GM12874 (cell line): ENCODE data around the gene KANSL2.

Experiments used
- TF ChIP-seq, protein P1 (sequence below): IDR thresholded peaks from 2 replicates; pipeline ENCODE4 v1.5.1; 2011; ENCODE audit warnings: low read depth, mild to moderate bottlenecking, control low read depth, low read length, moderate library complexity; ENCODE audit not compliant: insufficient read depth

Gene KANSL2

GRCh38 chr12:48678551-48679185 lies 3.4 kb downstream of the KANSL2 start:
- TF ChIP-seq, protein P1, sequence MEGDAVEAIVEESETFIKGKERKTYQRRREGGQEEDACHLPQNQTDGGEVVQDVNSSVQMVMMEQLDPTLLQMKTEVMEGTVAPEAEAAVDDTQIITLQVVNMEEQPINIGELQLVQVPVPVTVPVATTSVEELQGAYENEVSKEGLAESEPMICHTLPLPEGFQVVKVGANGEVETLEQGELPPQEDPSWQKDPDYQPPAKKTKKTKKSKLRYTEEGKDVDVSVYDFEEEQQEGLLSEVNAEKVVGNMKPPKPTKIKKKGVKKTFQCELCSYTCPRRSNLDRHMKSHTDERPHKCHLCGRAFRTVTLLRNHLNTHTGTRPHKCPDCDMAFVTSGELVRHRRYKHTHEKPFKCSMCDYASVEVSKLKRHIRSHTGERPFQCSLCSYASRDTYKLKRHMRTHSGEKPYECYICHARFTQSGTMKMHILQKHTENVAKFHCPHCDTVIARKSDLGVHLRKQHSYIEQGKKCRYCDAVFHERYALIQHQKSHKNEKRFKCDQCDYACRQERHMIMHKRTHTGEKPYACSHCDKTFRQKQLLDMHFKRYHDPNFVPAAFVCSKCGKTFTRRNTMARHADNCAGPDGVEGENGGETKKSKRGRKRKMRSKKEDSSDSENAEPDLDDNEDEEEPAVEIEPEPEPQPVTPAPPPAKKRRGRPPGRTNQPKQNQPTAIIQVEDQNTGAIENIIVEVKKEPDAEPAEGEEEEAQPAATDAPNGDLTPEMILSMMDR = no peak

- TF ChIP-seq, protein P1 = no peak
These were observed 10.7 kb downstream of the KANSL2 start for GRCh38 chr12:48671231-48671856.

DNA sequence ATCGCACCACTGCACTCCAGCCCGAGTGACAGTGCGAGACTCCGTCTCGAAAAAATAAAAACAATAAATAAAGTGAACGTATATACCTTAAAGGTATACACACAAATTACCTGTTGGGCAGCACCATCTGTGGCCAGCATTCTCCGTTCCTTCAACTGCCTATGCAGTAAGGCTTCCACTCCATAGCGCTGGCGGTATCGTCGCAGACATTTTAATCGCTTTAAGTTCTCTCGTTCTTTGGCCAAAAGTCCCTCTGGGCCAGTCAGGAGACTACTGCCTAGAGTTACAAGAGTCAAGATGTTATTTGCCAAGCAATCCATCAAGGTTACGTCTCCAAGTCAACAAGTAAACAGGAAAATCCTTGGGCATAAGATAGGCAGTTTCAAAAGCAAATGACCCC lies 13.0 kb downstream of the KANSL2 start:
- TF ChIP-seq, protein P1 = no peak

GRCh38 chr12:48659863-48660262 lies 22.2 kb downstream of the KANSL2 start:
- TF ChIP-seq, protein P1 = no peak

- TF ChIP-seq, protein P1 = no peak
These were observed 30.4 kb downstream of the KANSL2 start for GRCh38 chr12:48651681-48652080.

GRCh38 chr12:48643011-48643410 lies 39.0 kb downstream of the KANSL2 start:
- TF ChIP-seq, protein P1 = no peak

GRCh38 chr12:48640854-48641253 lies 41.2 kb downstream of the KANSL2 start:
- TF ChIP-seq, protein P1 = no peak
